ENCODE measurements around the gene SSR1. TPM values are rescaled to one million over a fixed set of nuclear protein-coding genes. Genes with fewer than 3 reads are reported as not detected.

SSR1 gene
- total RNA-seq, 1 donor from 2014 or later, result 289 TPM

GRCh38 chr6:7285416-7285815, 27.6 kb downstream of the SSR1 start:
- no peaks in the 10 kb centered on the region for H3K27me3 ChIP-seq (ENCODE audit: insufficient read depth, low read length)
- TF ChIP-seq CTCF (IDR thresholded peaks at IDR 0.05; ENCODE audit: insufficient read depth, low read depth, low read length) (no peak), EZH2 (IDR thresholded peaks at IDR 0.05; ENCODE audit: insufficient read depth, low read length) (no peak)
- Mint-ChIP-seq H3K4me3 (ENCODE audit: unreplicated experiment) (no peak overlapping the region), H3K36me3 (ENCODE audit: low read depth, unreplicated experiment) (peaks cover 21% of the 10 kb centered on the region), H3K9me3 (ENCODE audit: unreplicated experiment) (no peaks in the 10 kb centered on the region), H3K27me3 (ENCODE audit: low read depth, unreplicated experiment) (no peaks in the 10 kb centered on the region), H3K4me1 (ENCODE audit: low read depth, unreplicated experiment) (no peaks in the 10 kb centered on the region), H3K27ac (ENCODE audit: unreplicated experiment) (no peak overlapping the region)
- H3K4me2 ChIP-seq (ENCODE audit: low read length), result no peak overlapping the region
- H3K4me1 ChIP-seq (ENCODE audit: insufficient read depth, low read length), result no peaks in the 10 kb centered on the region
- peaks cover 40% of the 10 kb centered on the region for H3K36me3 ChIP-seq (ENCODE audit: insufficient read depth, low read length)
- DNase-seq (ENCODE audit: low read depth), result no peak
- H4K20me1 ChIP-seq (ENCODE audit: insufficient read depth, low read length), result peaks cover 28% of the 10 kb centered on the region
- H3K9ac ChIP-seq (ENCODE audit: low read length), result no peak overlapping the region
- no peaks in the 10 kb centered on the region for H3K9me3 ChIP-seq (ENCODE audit: insufficient read depth, low read depth, low read length)
- H3K4me3 ChIP-seq (ENCODE audit: insufficient read depth, low read depth, low read length), result no peak overlapping the region
- no peak overlapping the region for H2AFZ ChIP-seq (ENCODE audit: low read depth, low read length)
- no peaks in the 10 kb centered on the region for H3K79me2 ChIP-seq (ENCODE audit: insufficient read depth, low read length)
- no peak for FAIRE-seq
- H3K27ac ChIP-seq (ENCODE audit: low read depth, low read length), result no peak overlapping the region

GRCh38 chr6:7283676-7284075, 29.3 kb downstream of the SSR1 start:
- H3K36me3 Mint-ChIP-seq (ENCODE audit: low read depth, unreplicated experiment), result peaks cover 21% of the 10 kb centered on the region
- peaks cover 11% of the 10 kb centered on the region for H4K20me1 ChIP-seq (ENCODE audit: insufficient read depth, low read length)
- H3K79me2 ChIP-seq (ENCODE audit: insufficient read depth, low read length), result no peaks in the 10 kb centered on the region
- H2AFZ ChIP-seq (ENCODE audit: low read depth, low read length), result no peak overlapping the region
- H3K4me1 Mint-ChIP-seq (ENCODE audit: low read depth, unreplicated experiment), result no peaks in the 10 kb centered on the region
- no peak overlapping the region for H3K4me3 Mint-ChIP-seq (ENCODE audit: unreplicated experiment)
- H3K9ac ChIP-seq (ENCODE audit: low read length), result no peak overlapping the region
- TF ChIP-seq CTCF (IDR thresholded peaks at IDR 0.05; ENCODE audit: insufficient read depth, low read depth, low read length) (no peak), EZH2 (IDR thresholded peaks at IDR 0.05; ENCODE audit: insufficient read depth, low read length) (no peak)
- H3K9me3 ChIP-seq (ENCODE audit: insufficient read depth, low read depth, low read length), result no peaks in the 10 kb centered on the region
- FAIRE-seq (no peak), DNase-seq (ENCODE audit: low read depth) (no peak)
- no peaks in the 10 kb centered on the region for H3K27me3 Mint-ChIP-seq (ENCODE audit: low read depth, unreplicated experiment)
- no peak overlapping the region for H3K4me2 ChIP-seq (ENCODE audit: low read length)
- no peak overlapping the region for H3K4me3 ChIP-seq (ENCODE audit: insufficient read depth, low read depth, low read length)
- H3K36me3 ChIP-seq (ENCODE audit: insufficient read depth, low read length), result peaks cover 23% of the 10 kb centered on the region
- H3K27ac Mint-ChIP-seq (ENCODE audit: unreplicated experiment), result no peak overlapping the region
- H3K4me1 ChIP-seq (ENCODE audit: insufficient read depth, low read length), result no peaks in the 10 kb centered on the region
- no peaks in the 10 kb centered on the region for H3K27me3 ChIP-seq (ENCODE audit: insufficient read depth, low read length)
- no peaks in the 10 kb centered on the region for H3K9me3 Mint-ChIP-seq (ENCODE audit: unreplicated experiment)
- no peak overlapping the region for H3K27ac ChIP-seq (ENCODE audit: low read depth, low read length)

DNA sequence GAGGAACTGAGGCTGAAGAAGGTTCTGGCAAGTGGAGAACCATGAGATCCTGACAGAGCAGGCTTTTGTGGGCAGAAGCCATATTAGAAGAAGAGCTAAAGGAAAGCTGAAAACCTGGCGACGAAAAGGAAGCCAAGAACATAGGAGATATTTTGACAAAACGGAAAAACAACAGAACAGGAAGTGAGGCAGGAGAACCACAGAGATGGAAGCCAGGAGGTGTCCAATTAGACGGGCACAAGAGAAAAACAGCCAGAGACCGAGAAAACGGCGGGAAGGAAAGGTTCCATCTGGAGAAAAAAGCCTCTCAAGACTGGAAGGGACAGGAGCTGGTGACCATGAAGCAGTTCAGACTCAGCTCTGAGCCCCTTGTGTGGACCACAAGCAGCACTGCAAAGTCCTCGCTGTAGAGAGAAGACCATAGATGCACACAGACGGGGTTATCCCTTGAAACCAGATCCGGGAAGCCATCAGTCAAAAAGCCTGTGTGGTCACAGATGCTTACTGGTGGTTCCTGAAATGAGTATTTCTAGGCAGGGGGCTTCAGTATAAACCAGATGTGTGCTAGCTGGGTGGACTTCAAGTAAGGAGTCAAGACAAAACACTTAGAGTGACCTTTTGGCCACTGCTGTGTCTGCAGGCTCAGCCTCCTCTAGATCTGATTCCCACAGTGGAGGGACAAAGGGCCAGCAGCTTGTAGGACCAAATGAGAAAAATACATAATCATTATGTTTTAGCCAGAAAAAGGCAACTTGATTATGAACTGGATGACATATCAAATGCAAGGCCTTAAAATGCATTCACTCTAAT, 30.7 kb downstream of the SSR1 start:
- no peak for FAIRE-seq
- Histone ChIP-seq H3K4me2 (ENCODE audit: low read length) (no peak overlapping the region), H3K27ac (ENCODE audit: low read depth, low read length) (no peak overlapping the region), H3K9ac (ENCODE audit: low read length) (no peak overlapping the region), H3K4me3 (ENCODE audit: insufficient read depth, low read depth, low read length) (no peak overlapping the region), H4K20me1 (ENCODE audit: insufficient read depth, low read length) (peaks cover 11% of the 10 kb centered on the region), H3K27me3 (ENCODE audit: insufficient read depth, low read length) (no peaks in the 10 kb centered on the region), H3K36me3 (ENCODE audit: insufficient read depth, low read length) (peaks cover 12% of the 10 kb centered on the region), H2AFZ (ENCODE audit: low read depth, low read length) (no peak overlapping the region), H3K79me2 (ENCODE audit: insufficient read depth, low read length) (no peaks in the 10 kb centered on the region), H3K4me1 (ENCODE audit: insufficient read depth, low read length) (no peaks in the 10 kb centered on the region), H3K9me3 (ENCODE audit: insufficient read depth, low read depth, low read length) (no peaks in the 10 kb centered on the region)
- H3K27me3 Mint-ChIP-seq (ENCODE audit: low read depth, unreplicated experiment), result no peaks in the 10 kb centered on the region
- no peaks in the 10 kb centered on the region for H3K4me1 Mint-ChIP-seq (ENCODE audit: low read depth, unreplicated experiment)
- no peak overlapping the region for H3K27ac Mint-ChIP-seq (ENCODE audit: unreplicated experiment)
- peaks cover 19% of the 10 kb centered on the region for H3K36me3 Mint-ChIP-seq (ENCODE audit: low read depth, unreplicated experiment)
- no peak overlapping the region for H3K4me3 Mint-ChIP-seq (ENCODE audit: unreplicated experiment)
- TF ChIP-seq CTCF (IDR thresholded peaks at IDR 0.05; ENCODE audit: insufficient read depth, low read depth, low read length) (no peak), EZH2 (IDR thresholded peaks at IDR 0.05; ENCODE audit: insufficient read depth, low read length) (no peak)
- H3K9me3 Mint-ChIP-seq (ENCODE audit: unreplicated experiment), result no peaks in the 10 kb centered on the region
- DNase-seq (ENCODE audit: low read depth), result no peak

Data from astrocyte (in vitro differentiated cells and primary cell).